Hepatocyte (in vitro differentiated cells): ENCODE results near the gene EIF2D.

Experiments used
- CTCF ChIP-seq: fragments of 200-600 bp; sonication (generic); IDR thresholded peaks from 2 replicates; pipeline ENCODE4 v1.5.1; 2016; ENCODE audit warnings: antibody characterized with exemption, mild to moderate bottlenecking; ENCODE audit not compliant: poor library complexity
- EZH2 ChIP-seq: fragments of 200-600 bp; sonication (generic); IDR thresholded peaks from 2 replicates; pipeline ENCODE4 v1.6.1; 2016; ENCODE audit warnings: antibody characterized with exemption, mild to moderate bottlenecking, borderline replicate concordance
- EZH2phosphoT487 ChIP-seq: fragments of 200-600 bp; sonication (generic); IDR thresholded peaks from one replicate; pipeline ENCODE4 v1.6.1; 2018; ENCODE audit warnings: antibody characterized with exemption, mild to moderate bottlenecking, low read depth, moderate library complexity; ENCODE audit not compliant: unreplicated experiment, severe bottlenecking

GRCh38 chr1:206660136-206660535 lies 47.9 kb upstream of the EIF2D start:
- TF ChIP-seq CTCF (no peak), EZH2 (no peak), EZH2phosphoT487 (no peak)
